ENCODE results near the gene IFNB1. TPM values are rescaled to one million over a fixed set of nuclear protein-coding genes. Genes with fewer than 3 reads are reported as not detected.

The IFNB1 gene
- total RNA-seq, 1 experiment from 2014 or later: not detected

DNA sequence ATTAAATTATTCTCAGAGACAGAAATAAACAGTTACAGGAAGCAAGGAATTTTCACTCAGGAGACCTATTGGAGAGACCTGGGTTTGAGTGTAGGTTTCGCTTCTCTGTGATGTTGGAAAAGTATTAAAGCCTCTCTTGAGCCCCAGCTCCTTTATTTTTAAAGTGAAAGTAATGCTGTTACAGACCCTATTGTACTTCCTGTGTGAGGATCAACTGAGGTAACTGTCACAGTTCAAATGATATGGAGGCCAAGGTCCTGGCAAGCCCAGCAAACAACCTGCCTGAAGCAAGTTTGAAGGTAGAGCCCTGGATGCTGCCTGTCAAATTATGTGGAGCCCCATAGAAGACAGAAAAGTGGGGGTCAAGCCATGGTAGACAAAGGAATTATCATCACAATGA is 38.4 kb downstream of the IFNB1 start:
- no peak overlapping the region for H2AFZ ChIP-seq (ENCODE audit: low read depth, low read length, poor library complexity, severe bottlenecking)

DNA sequence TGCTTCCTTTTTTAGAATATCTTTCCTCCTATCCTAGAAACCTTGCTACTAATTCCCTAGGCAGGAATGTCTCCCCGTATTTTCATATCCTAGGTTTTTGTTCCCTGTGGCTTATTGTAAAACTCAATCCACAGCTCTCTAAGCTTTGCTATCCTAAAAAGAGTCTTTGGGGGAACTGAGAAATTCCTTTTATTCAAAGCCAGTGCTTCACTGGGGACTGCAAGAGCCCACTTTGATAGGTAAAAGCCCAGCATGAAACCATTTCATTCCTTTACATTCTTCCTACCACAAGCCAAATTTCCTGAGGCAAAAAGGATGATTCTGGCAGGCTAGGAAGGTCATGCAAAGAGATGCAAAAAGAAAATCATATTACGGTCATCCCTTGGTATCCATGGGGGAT is 40.5 kb downstream of the IFNB1 start:
- H3K36me3 ChIP-seq (ENCODE audit: control insufficient read depth in 1 of 2, insufficient read depth in 2 of 2, low read length in 2 of 2): no peaks in the 10 kb centered on the region
- no peak overlapping the region for H3K9ac ChIP-seq (ENCODE audit: low read length)
- TF ChIP-seq YY1 (IDR thresholded peaks at IDR 0.05; ENCODE audit: extremely low read depth, insufficient replicate concordance, low read depth, low read length) (no peak), ZBTB33 (IDR thresholded peaks at IDR 0.05; ENCODE audit: extremely low read depth, insufficient replicate concordance, low read length) (no peak), SIN3A (IDR thresholded peaks at IDR 0.05; ENCODE audit: low read depth) (no peak), TCF7L2 (IDR thresholded peaks at IDR 0.05; ENCODE audit: borderline replicate concordance, extremely low read depth, insufficient read depth, insufficient read length) (no peak), POLR2AphosphoS5 (IDR thresholded peaks at IDR 0.05; ENCODE audit: low read depth, low read length) (no peak), JUND (IDR thresholded peaks at IDR 0.05) (no peak), ZFX (IDR thresholded peaks at IDR 0.05) (no peak), RAD21 (IDR thresholded peaks at IDR 0.05; ENCODE audit: low read depth) (no peak)
- TF ChIP-seq, protein P1, sequence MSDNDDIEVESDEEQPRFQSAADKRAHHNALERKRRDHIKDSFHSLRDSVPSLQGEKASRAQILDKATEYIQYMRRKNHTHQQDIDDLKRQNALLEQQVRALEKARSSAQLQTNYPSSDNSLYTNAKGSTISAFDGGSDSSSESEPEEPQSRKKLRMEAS (IDR thresholded peaks at IDR 0.05): no peak
- ChIA-PET CTCF (no interaction called here), POLR2A (no interaction called here), RAD21 (ENCODE audit: low non-redundant PET in 1 of 2, low total read pairs in 2 of 2, uncharacterized antibody in 2 of 2, unreplicated experiment in 2 of 2) (no interaction called here)
- H3K27me3 ChIP-seq (ENCODE audit: insufficient read depth, low read length): no peaks in the 10 kb centered on the region
- intact Hi-C loops (cut with micrococcal nuclease): no loop called here
- H3K4me1 ChIP-seq (ENCODE audit: control insufficient read depth in 1 of 2, insufficient read depth in 2 of 2, low read length in 2 of 2): no peaks in the 10 kb centered on the region
- ATAC-seq (no peak), DNase-seq (ENCODE audit: low read depth, low spot score) (no peak)
- BruUV-seq (replicated peaks): no TSS peak
- H3K9me2 ChIP-seq (ENCODE audit: insufficient read depth): no peaks in the 10 kb centered on the region
- H3K4me3 ChIP-seq (replicated peaks in 1 of 2; ENCODE audit: low read depth in 1 of 2, low read length in 2 of 2): no peak overlapping the region
- no peaks in the 10 kb centered on the region for H3K79me2 ChIP-seq (ENCODE audit: insufficient read depth, low read length)
- no peak overlapping the region for H3K4me2 ChIP-seq (ENCODE audit: low read length)
- no peaks in the 10 kb centered on the region for H4K20me1 ChIP-seq (ENCODE audit: insufficient read depth)
- H3K27ac ChIP-seq (ENCODE audit: low read depth, low read length): no peak overlapping the region
- no peak overlapping the region for H2AFZ ChIP-seq (ENCODE audit: low read depth, low read length, poor library complexity, severe bottlenecking)
- H3K9me3 ChIP-seq (ENCODE audit: control insufficient read depth in 1 of 2, insufficient read depth in 1 of 2, low read depth in 1 of 2, low read length in 2 of 2): no peaks in the 10 kb centered on the region

More for the DNA sequence above, 38.4 kb downstream of the IFNB1 start:
- Histone ChIP-seq H3K27ac (ENCODE audit: low read depth, low read length) (no peak overlapping the region), H3K79me2 (ENCODE audit: insufficient read depth, low read length) (no peaks in the 10 kb centered on the region), H3K4me2 (ENCODE audit: low read length) (no peak overlapping the region), H3K9ac (ENCODE audit: low read length) (no peak overlapping the region), H3K36me3 (ENCODE audit: control insufficient read depth in 1 of 2, insufficient read depth in 2 of 2, low read length in 2 of 2) (no peaks in the 10 kb centered on the region), H3K27me3 (ENCODE audit: insufficient read depth, low read length) (no peaks in the 10 kb centered on the region), H3K4me1 (ENCODE audit: control insufficient read depth in 1 of 2, insufficient read depth in 2 of 2, low read length in 2 of 2) (no peaks in the 10 kb centered on the region), H3K9me3 (ENCODE audit: control insufficient read depth in 1 of 2, insufficient read depth in 1 of 2, low read depth in 1 of 2, low read length in 2 of 2) (no peaks in the 10 kb centered on the region), H3K9me2 (ENCODE audit: insufficient read depth) (no peaks in the 10 kb centered on the region), H4K20me1 (ENCODE audit: insufficient read depth) (no peaks in the 10 kb centered on the region), H3K4me3 (replicated peaks in 1 of 2; ENCODE audit: low read depth in 1 of 2, low read length in 2 of 2) (no peak overlapping the region)
- intact Hi-C loops (cut with micrococcal nuclease): no loop called here
- no peak for ATAC-seq
- BruUV-seq (replicated peaks): no TSS peak
- RAD21 ChIA-PET (ENCODE audit: low non-redundant PET in 1 of 2, low total read pairs in 2 of 2, uncharacterized antibody in 2 of 2, unreplicated experiment in 2 of 2): no interaction called here
- DNase-seq (ENCODE audit: low read depth, low spot score): no peak
- CTCF ChIA-PET: no interaction called here
- TF ChIP-seq YY1 (IDR thresholded peaks at IDR 0.05; ENCODE audit: extremely low read depth, insufficient replicate concordance, low read depth, low read length) (no peak), EZH2 (IDR thresholded peaks at IDR 0.05) (no peak), ZBTB33 (IDR thresholded peaks at IDR 0.05; ENCODE audit: extremely low read depth, insufficient replicate concordance, low read length) (no peak), POLR2A (IDR thresholded peaks at IDR 0.05; ENCODE audit: borderline replicate concordance, extremely low read depth, insufficient read depth, insufficient read length) (no peak), SP1 (IDR thresholded peaks at IDR 0.05; ENCODE audit: low read depth) (no peak), FOSL1 (IDR thresholded peaks at IDR 0.05; ENCODE audit: low read depth) (no peak)
- POLR2A ChIA-PET: no interaction called here
